ENCODE data around the gene EFNA4. TPM values are rescaled to one million over a fixed set of nuclear protein-coding genes. Genes with fewer than 3 reads are reported as not detected.

The EFNA4 gene
- total RNA-seq, 1 experiment from 2014 or later, result 11.8 TPM

DNA sequence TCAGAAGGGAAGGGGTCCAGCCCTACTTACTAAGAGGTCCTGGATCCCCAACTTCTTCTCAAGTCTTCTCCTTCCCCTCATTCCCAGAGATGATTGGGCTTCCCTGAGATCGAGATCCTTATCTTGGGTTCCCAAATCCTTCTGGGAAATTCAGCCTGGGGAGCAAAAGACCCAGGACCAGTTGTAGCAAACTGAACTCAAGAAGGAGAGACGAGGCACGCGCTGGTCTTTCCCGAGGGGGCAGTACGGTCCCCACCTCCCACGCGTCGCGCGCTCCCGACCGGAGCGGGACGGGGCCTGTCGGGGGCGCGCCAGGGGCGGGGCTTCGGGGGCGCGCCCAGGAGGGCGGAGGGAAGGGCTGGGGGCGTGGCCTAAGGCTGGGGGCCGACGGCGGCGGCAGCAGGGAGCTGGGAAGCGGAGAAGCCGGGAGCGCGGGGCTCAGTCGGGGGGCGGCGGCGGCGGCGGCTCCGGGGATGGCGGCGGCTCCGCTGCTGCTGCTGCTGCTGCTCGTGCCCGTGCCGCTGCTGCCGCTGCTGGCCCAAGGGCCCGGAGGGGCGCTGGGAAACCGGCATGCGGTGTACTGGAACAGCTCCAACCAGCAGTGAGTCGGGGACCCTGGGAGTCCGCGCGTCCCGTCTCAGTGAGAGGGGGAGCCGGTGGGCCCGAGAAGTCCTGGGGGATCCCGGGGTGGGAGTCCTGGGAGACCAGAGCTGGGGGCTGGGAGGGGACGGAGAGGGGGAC, 15.1 kb downstream of the EFNA4 start, which contains the start of gene EFNA3:
Gene EFNA3, plus strand, starts transcription at position 369 of the 741 bp plus-strand sequence. Its CDS starts 105 bp downstream, at position 474.
- peak within 1 kb of the TSS; percentile 60 to 81 for H3K4me3 Mint-ChIP-seq
- Histone ChIP-seq H4K91ac (ENCODE audit: insufficient read length, low read depth, low read length) (no peak within 1 kb of the TSS), H3K23me2 (ENCODE audit: insufficient read length, low read depth, low read length, poor library complexity, severe bottlenecking) (peaks cover 21% of the 10 kb centered on the region), H3T11ph (ENCODE audit: low read length) (no peak within 1 kb of the TSS), H3K9ac (ENCODE audit: extremely low read depth, insufficient read length, low read length) (no peak within 1 kb of the TSS), H4K8ac (replicated peaks; ENCODE audit: insufficient read length, low read depth, low read length) (no peak within 1 kb of the TSS), H3K18ac (ENCODE audit: insufficient read length, low read depth, low read length) (no peak within 1 kb of the TSS), H3K27me3 (ENCODE audit: insufficient read depth, low read length) (peaks cover 45% of the 10 kb centered on the region), H2AFZ (ENCODE audit: low read length) (no peak within 1 kb of the TSS), H3K23ac (ENCODE audit: insufficient read length, low read depth, low read length) (no peak within 1 kb of the TSS), H4K5ac (ENCODE audit: insufficient read length, low read depth, low read length) (no peak within 1 kb of the TSS), H2BK5ac (ENCODE audit: insufficient read length, low read length) (no peak within 1 kb of the TSS), H3K56ac (ENCODE audit: insufficient read length, low read depth, low read length) (no peak within 1 kb of the TSS), H2AK5ac (ENCODE audit: insufficient read length, low read length) (no peak within 1 kb of the TSS), H3K4me1 (ENCODE audit: insufficient read depth, low read length) (no peaks in the 10 kb centered on the region), H2BK15ac (ENCODE audit: low read depth, low read length) (no peak within 1 kb of the TSS), H4K20me1 (ENCODE audit: control insufficient read depth, insufficient read depth, insufficient read length) (no peaks in the 10 kb centered on the region), H3K27ac (ENCODE audit: insufficient read length, low read depth, low read length) (no peak within 1 kb of the TSS), H3K79me1 (ENCODE audit: insufficient read depth, low read depth, low read length, poor library complexity, severe bottlenecking) (no peaks in the 10 kb centered on the region), H3K4ac (ENCODE audit: low read depth, low read length) (no peak within 1 kb of the TSS), H3K9me3 (ENCODE audit: control insufficient read depth, low read depth, low read length) (no peaks in the 10 kb centered on the region), H3K14ac (ENCODE audit: insufficient read depth, low read length) (no peak within 1 kb of the TSS), H3K79me2 (ENCODE audit: insufficient read depth, low read length) (no peaks in the 10 kb centered on the region), H2BK20ac (ENCODE audit: low read depth, low read length, poor library complexity, severe bottlenecking) (no peak within 1 kb of the TSS), H2BK120ac (ENCODE audit: low read depth, low read length, poor library complexity, severe bottlenecking) (no peak within 1 kb of the TSS), H2BK12ac (ENCODE audit: insufficient read length, low read depth, low read length) (no peak within 1 kb of the TSS), H3K4me2 (ENCODE audit: insufficient read depth, insufficient read length, low read length) (peak within 1 kb of the TSS; percentile 79)
- H3K9me3 Mint-ChIP-seq, result peaks cover 0 to 6% of the 10 kb centered on the region in 2 experiments; a peak in 2 of 5 replicates
- H3K36me3 Mint-ChIP-seq (ENCODE audit: insufficient read depth in 1 of 3, low read depth in 3 of 3), result no peaks in the 10 kb centered on the region
- peak; percentile 74 for DNase-seq
- no CpG with 5 or more reads among the region's 59 CpGs for WGBS (ENCODE audit: extremely low coverage, insufficient read length, low lambda C conversion rate)
- peaks cover 90% of the 10 kb centered on the region for H3K27me3 Mint-ChIP-seq (ENCODE audit: low read depth)
- TF ChIP-seq, protein P1, sequence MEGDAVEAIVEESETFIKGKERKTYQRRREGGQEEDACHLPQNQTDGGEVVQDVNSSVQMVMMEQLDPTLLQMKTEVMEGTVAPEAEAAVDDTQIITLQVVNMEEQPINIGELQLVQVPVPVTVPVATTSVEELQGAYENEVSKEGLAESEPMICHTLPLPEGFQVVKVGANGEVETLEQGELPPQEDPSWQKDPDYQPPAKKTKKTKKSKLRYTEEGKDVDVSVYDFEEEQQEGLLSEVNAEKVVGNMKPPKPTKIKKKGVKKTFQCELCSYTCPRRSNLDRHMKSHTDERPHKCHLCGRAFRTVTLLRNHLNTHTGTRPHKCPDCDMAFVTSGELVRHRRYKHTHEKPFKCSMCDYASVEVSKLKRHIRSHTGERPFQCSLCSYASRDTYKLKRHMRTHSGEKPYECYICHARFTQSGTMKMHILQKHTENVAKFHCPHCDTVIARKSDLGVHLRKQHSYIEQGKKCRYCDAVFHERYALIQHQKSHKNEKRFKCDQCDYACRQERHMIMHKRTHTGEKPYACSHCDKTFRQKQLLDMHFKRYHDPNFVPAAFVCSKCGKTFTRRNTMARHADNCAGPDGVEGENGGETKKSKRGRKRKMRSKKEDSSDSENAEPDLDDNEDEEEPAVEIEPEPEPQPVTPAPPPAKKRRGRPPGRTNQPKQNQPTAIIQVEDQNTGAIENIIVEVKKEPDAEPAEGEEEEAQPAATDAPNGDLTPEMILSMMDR (conservative IDR thresholded peaks at IDR 0.05), result no peak
- H3K27ac Mint-ChIP-seq, result no peak within 1 kb of the TSS
- H3K4me1 Mint-ChIP-seq, result peaks cover 24 to 46% of the 10 kb centered on the region in 2 experiments

Measured in H9 (cell line).